EH (cell line): ENCODE results near the gene MICAL2.

ENCODE experiments used
- DNase-seq: peaks from one replicate; pipeline ENCODE4 v3.0.0-alpha.2; 2015; ENCODE audit warnings: low read depth

Gene MICAL2

GRCh38 chr11:12171921-12172320 lies 61.5 kb downstream of the MICAL2 start:
- DNase-seq: no peak

DNA sequence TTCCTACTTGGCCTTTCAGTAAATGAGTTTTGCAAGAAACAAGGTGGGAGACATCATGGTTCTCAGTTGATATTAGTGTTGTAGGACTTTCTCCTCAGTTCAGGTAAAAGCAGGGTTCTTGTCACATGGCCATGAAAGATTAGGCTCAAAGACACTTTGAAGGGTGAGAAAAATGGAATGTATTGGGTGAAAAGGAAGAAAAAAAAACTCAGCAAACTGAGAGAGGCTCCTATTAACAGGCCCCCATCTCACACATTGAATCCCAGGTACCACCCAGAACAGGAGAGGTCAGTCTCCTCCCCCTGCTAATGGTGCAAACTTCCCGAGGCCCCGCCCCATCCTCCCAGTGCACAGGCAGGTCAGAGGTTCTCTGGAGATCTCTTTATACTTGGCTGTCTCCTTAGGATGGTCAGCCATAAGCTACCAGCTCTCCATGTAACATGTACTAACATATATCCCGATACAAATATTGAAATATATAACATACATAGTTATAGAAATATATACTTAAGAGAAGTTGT lies 62.2 kb downstream of the MICAL2 start:
- no peak for DNase-seq

DNA sequence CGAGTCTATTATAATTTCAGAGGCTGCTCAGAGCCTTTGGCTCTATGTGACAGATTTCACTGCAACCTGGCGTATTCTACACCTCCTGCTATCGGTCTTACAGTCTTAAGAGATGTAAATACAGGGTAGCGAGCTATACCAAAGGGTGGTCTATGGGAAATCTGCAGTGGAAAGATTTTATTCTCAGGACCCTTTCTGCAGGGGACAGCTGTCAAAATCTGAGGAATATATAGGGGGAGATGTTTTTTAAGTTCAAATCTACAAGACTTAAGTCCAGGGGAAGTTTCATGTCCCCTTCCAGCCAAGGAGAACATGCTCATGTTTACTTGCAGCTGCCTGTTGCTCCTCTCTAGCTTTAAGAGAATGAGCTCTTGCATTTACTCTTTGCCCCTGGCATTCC lies 62.7 kb downstream of the MICAL2 start:
- DNase-seq: no peak

DNA sequence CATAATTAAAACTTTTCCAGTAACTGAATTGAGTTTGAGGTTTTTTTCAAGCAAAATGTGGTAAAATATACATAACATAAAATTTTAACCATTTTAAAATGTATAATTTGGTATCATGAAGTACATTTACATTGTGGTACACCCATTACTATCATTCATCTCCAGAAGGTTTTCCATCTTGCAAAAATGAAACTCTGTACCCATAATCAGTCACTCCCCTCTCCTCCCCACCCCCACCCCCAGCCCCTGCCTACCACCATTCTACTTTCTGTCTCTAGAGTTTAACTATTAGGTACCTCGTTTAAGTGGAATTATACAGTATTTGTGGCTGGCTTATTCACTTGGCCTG lies 63.7 kb downstream of the MICAL2 start:
- DNase-seq: no peak

- DNase-seq: peak; percentile 74
These were observed 64.2 kb downstream of the MICAL2 start for GRCh38 chr11:12174477-12175143.

DNA sequence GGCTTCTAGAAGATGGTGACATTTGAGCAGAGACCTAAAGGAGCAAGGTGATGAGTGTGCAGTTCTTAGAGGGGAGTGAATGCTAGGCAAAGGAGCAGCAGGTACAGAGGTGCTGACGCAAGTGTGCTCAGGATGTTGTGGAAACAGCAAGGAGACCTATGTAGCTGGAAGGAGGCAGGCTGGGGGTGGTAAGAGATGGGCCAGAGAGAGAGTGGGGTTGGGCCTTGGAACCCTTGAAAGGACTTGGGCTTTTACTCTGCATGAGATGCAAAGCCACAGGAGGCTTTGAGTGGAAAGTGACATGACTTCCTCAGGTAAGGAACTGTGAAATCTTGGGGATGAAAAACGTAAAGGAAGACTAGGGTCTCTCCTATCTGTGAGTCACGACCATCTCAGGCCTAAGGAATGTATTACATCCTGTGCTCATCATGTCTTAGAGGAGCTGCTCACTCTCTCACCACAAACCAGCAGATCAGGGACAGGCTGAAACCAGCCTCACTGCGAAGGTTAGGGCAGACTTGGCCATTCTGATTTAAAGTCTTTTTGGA lies 65.4 kb downstream of the MICAL2 start:
- DNase-seq: peak; percentile 94

GRCh38 chr11:12176410-12176809 lies 66.0 kb downstream of the MICAL2 start:
- no peak for DNase-seq

DNA sequence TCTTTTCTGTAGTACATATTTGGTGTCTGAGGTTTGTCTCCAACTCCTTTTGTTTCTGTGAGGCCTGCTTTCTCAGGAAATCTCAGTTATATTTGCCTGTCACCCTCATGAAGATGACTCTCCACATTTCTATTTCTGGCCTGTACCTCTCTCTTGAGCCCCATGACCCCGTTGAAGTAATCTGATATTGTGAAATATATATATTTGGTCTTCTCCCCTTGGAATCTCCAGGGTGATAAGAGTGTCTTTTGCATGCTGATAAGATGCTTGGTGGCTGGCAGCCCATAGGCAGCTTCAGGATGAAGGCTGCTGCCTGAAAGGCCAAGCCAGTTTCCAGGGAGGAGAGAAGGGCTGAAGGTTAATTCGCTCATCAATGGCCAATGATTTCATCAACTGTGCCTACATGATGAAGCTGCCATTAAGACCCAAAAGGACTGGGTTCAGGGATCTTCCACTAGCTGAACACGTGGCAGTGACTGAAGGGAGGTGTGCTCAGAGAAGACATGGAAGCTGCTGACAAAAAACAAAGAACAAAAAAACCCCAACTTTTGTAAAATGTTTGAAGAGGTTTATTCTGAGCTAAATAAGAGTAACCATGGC lies 67.4 kb downstream of the MICAL2 start:
- DNase-seq: peak; percentile 60

DNA sequence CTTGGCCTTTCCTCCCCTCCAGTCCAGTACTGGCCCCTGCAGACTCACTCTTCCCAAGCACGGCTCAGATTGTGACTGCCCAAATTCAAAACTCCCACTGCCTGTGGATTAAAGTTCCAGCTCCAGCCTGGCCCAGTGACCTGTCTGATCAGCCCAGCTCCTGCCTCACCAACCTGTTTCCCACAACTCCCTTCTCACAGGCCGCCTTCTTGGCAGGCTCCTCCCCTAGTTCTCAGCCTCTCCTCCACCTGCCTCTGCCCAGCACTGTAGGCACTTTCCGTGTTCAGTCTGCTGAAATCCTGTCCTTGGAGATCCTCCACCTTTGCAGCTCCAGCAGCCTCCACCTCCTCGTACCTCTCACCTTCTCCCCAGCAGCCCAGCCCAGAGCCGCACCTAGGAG lies 68.6 kb downstream of the MICAL2 start:
- no peak for DNase-seq

- DNase-seq: no peak
These were observed 69.1 kb downstream of the MICAL2 start for GRCh38 chr11:12179531-12179930.

GRCh38 chr11:12180257-12181205 lies 70.1 kb downstream of the MICAL2 start:
- DNase-seq: peak; percentile 65

DNA sequence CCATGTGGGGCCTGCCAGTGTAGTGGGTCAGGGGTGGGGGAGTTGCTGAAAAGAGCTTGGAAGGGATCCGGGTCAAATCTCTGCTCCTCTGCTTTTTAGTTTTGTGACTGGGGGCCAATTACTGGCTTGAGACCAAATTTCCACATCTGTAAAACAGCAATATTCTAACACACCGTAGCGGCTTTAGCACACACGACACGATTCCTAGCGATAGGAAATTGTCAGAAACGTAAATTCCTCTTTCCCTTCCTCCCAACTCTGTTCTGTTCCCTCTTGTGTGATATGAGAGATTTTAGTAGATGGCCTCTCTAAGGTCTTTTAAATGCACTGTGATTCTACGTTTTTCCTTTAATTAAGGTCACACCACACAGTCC lies 71.9 kb downstream of the MICAL2 start:
- no peak for DNase-seq

DNA sequence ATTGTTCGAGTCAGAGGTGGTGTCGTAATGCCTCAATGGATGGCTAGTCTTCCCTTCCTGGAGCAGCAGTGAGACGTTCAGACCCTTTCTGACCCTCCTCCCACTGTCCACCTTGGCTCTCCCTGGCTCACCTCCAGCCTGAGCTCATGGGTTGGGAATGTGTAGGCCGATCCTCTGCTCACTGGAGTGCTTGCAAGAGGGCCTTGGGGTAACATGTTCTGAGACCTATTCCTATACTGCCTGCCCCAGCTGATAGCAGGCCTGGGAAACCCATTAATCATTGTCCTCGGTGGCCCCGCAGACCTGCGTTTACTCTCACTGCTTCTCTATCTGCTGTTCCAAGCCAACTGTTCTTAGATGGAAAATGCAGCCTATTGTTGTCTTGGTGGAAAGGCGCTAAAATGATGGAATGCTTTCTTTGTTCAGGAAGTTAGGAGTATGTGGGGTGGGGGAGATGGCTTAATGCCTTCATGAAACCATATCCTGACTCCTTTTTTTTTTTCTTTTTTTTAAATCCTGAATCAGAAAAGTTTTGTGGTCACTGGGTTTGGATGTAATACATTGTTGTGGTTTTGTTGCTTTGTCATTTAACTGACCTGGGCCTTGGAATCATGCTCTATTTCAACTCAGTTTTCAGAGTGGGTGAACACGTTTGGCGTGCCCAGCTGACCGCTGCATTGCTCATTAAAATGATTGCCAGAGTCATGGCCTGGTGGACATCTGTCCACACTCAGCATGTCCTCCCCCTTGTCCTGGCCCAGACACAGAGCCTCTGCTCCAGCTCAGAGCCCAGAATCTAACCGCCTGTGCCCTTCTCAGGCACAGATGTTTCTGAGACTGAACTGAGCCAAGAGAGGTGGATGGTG lies 72.5 kb downstream of the MICAL2 start:
- peak; percentile 99 for DNase-seq

DNA sequence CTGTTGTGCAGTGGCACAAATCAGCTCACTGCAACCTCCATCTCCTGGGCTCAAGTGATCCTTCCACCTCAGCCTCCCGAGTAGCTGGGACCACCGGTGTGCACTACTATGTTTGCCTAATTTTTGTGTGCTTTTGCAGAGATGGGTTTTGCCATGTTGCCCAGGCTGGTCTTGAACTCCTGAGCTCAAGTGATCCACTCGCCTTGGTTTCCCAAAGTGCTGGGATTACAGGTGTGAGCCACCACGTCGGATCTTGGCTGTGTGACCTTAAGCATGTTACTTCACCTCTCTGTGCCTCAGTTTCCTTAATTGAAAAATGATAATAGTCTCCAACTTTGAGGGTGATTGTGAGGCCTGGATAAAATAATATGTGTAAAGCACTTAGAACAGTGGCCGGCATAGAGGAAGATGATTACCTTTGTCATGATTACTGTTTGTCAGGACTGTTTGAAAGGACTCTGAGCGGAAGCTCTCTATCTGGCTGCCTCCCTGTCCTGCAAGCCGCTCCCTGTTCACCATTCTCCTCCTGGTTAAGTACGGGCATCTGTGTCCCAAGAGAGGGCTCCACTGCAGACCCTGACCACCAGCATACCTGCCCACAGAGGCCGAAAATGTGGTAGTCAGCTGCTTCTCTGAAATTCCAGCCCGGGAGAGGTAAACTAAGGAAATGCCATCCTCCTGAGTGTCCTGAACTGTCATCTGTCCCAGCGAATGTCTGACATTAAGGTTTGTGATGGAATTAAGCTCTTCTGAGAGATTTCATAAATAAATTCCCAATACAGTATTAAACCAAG lies 73.6 kb downstream of the MICAL2 start:
- no peak for DNase-seq

GRCh38 chr11:12184699-12185098 lies 74.3 kb downstream of the MICAL2 start:
- DNase-seq: peak; percentile 64

GRCh38 chr11:12185106-12185690 lies 74.8 kb downstream of the MICAL2 start:
- DNase-seq: no peak

DNA sequence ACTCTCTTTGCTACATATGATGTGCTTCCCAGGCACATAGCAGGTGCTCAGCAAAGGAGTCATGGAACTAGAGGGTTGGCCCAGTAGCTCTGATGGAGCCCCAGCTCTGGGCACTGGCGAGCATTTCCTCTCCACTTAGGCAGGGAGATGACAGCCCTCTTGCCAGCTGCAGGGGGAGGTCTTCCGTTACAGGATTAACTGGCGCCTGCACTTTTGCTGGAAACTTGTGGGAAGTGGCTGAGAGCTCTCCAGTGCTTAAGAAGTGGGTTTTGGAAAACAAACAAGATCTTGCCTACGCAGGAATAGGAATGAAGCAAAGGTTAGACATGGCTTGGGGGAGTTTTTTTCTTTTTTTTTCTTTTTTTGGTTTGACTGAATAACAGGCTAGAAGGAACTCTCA lies 75.5 kb downstream of the MICAL2 start:
- peak; percentile 60 for DNase-seq

DNA sequence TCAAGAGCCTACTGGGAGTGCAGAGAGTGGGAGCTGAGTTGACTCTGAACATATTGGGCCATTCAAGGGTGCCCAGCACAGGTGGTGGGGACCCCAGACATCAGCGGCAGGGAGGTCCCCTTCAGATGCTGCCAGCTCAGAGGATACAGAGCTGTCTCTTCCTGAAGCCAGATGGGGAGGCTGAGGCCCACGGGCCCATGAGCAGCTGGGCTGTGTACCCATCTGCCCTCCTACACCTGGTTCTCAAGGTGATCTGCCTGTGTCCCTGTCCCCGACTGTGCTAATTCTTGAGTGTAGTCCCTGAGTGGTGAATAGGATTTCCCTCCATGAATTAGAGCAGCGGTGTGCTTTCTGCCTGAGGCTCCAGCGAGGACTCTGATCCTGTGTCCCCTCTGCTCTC lies 76.3 kb downstream of the MICAL2 start:
- no peak for DNase-seq

- no peak for DNase-seq
These were observed 77.0 kb downstream of the MICAL2 start for GRCh38 chr11:12187399-12187798.

- DNase-seq: no peak
These were observed 78.3 kb downstream of the MICAL2 start for GRCh38 chr11:12188548-12189317.
